GM12878 (cell line): Measurements from ENCODE around the gene NCR3LG1. TPM values are rescaled to one million over a fixed set of nuclear protein-coding genes. Genes with fewer than 3 reads are reported as not detected.

Experiments
- ATAC-seq: fragments of 200-7000 bp; cut with Tn5 transposase; 3 replicates; pipeline ENCODE4 v1.9.1; 2020; ENCODE audit warnings: mild to moderate bottlenecking, moderate library complexity
- BruUV-seq: library from RNA; stranded (reverse); fragments of 400-500 nt; replicated peaks from 2 replicates; lab custom pipeline; 2021; lab: Mats Ljungman, UMichigan
- CTCF ChIA-PET: fragments of 300-600 bp; sonication (Branson Sonifier 250); formaldehyde crosslinking; extraction: SDS; loops from one replicate; lab custom pipeline; 2021; ENCODE audit warnings: inconsistent platforms; lab: Yijun Ruan, JAX
- POLR2A ChIA-PET: fragments of 350-600 bp; formaldehyde crosslinking; extraction: SDS; loops from one replicate; lab custom pipeline; 2021; ENCODE audit warnings: inconsistent platforms; lab: Charles Lee
- RAD21 ChIA-PET: fragments of 300-600 bp; sonication (Branson Sonifier 250); formaldehyde crosslinking; loops from one replicate; lab custom pipeline; 2023; ENCODE audit warnings: antibody characterized with exemption; ENCODE audit not compliant: unreplicated experiment; lab: Charles Lee
- SMC1A ChIA-PET: fragments of 300-600 bp; sonication (Branson Sonifier 250); formaldehyde crosslinking; loops from one replicate; lab custom pipeline; 2023; ENCODE audit not compliant: unreplicated experiment, uncharacterized antibody; lab: Charles Lee
- DNase-seq: peaks from one replicate; pipeline ENCODE4 v3.0.0-alpha.2; 2011; ENCODE audit warnings: low read depth, low spot score
- FAIRE-seq: peaks from 3 replicates; lab custom pipeline; 2011; peaks lifted over from hg19 to GRCh38; lab: Jason Lieb, UNC
- H2AFZ ChIP-seq: 2 replicates; pipeline ENCODE4 v1.6.0; 2011; ENCODE audit warnings: low read depth, low read length, control low read depth; ENCODE audit not compliant: control insufficient read depth
- H3K27ac ChIP-seq: 2 replicates; pipeline ENCODE4 v1.5.1; 2011; ENCODE audit warnings: control low read depth; ENCODE audit not compliant: control insufficient read depth, insufficient read depth
- H3K27me3 ChIP-seq, 2 experiments: replicated peaks in 1 of 2; 2 replicates each; pipeline versions ENCODE4 v1.6.0 to v1.6.1; 2011; ENCODE audit warnings: low read length in 1 of 2; ENCODE audit not compliant: control insufficient read depth in 2 of 2, insufficient read depth in 2 of 2
- H3K36me3 ChIP-seq, 2 experiments: 2 replicates each; pipeline ENCODE4 v1.5.1; 2011; ENCODE audit warnings: low read length in 1 of 2; ENCODE audit not compliant: control insufficient read depth in 2 of 2, insufficient read depth in 2 of 2
- H3K4me1 ChIP-seq: 2 replicates; pipeline ENCODE4 v1.6.1; 2011; ENCODE audit warnings: mild to moderate bottlenecking, low read length, moderate library complexity, mixed read lengths; ENCODE audit not compliant: control insufficient read depth, insufficient read depth
- H3K4me2 ChIP-seq: 2 replicates; pipeline ENCODE4 v1.6.0; 2011; ENCODE audit warnings: control low read depth; ENCODE audit not compliant: control insufficient read depth, insufficient read depth
- H3K4me3 ChIP-seq: fragments of 200-600 bp; sonication (generic); 2 replicates; pipeline ENCODE4 v1.5.1; 2016
- H3K79me2 ChIP-seq: 2 replicates; pipeline ENCODE4 v1.6.0; 2011; ENCODE audit warnings: low read length; ENCODE audit not compliant: control insufficient read depth, insufficient read depth
- H3K9ac ChIP-seq: 2 replicates; pipeline ENCODE4 v1.8.0; 2011; ENCODE audit warnings: low read length, control low read depth, mixed read lengths; ENCODE audit not compliant: control insufficient read depth, insufficient read depth
- H3K9me3 ChIP-seq: replicated peaks from 3 replicates; pipeline ENCODE4 v1.5.1; 2011; ENCODE audit warnings: mild to moderate bottlenecking, low read length; ENCODE audit not compliant: control insufficient read depth, insufficient read depth
- H4K20me1 ChIP-seq: 2 replicates; pipeline ENCODE4 v1.6.0; 2011; ENCODE audit not compliant: control insufficient read depth, insufficient read depth
- DPF2 ChIP-seq: fragments of 450-650 bp; IDR thresholded peaks from 2 replicates; pipeline ENCODE4 v1.6.1; 2017; ENCODE audit warnings: mild to moderate bottlenecking
- ETV6 ChIP-seq, 2 experiments: fragments of 450-650 bp in 1 of 2; IDR thresholded peaks in 1 of 2; conservative IDR thresholded peaks in 1 of 2; 2 replicates each; pipeline ENCODE4 v1.6.1; 2014; ENCODE audit warnings: antibody characterized with exemption in 1 of 2, borderline replicate concordance in 1 of 2, low read depth in 1 of 2, mild to moderate bottlenecking in 1 of 2, moderate library complexity in 1 of 2
- NR2C2 ChIP-seq: IDR thresholded peaks from 2 replicates; pipeline ENCODE4 v1.6.1; 2011; ENCODE audit warnings: borderline replicate concordance, low read depth; ENCODE audit not compliant: control insufficient read depth, insufficient read length
- TAF1 ChIP-seq: IDR thresholded peaks from 2 replicates; pipeline ENCODE4 v1.6.1; 2011; ENCODE audit warnings: mild to moderate bottlenecking, low read depth, low read length, borderline replicate concordance
- TARDBP ChIP-seq: IDR thresholded peaks from 2 replicates; pipeline ENCODE4 v1.6.1; 2016; ENCODE audit warnings: borderline replicate concordance
- WGBS: methylation state at CpG from one replicate; pipeline ENCODE4 v1.1.6; 2016; ENCODE audit warnings: low lambda C conversion rate; ENCODE audit not compliant: insufficient replicate concordance, insufficient coverage; ENCODE audit errors: missing lambda C conversion rate; 5-methylcytosine and 5-hydroxymethylcytosine counted together
- in situ Hi-C: fragments of 300-500 bp; cut with MboI; formaldehyde crosslinking; loops from 9 replicates; pipeline ENCODE4 v1.14.3; 2018; ENCODE audit warnings: mixed read lengths
- intact Hi-C: fragments of 100-400 bp; cut with micrococcal nuclease; formaldehyde crosslinking; loops from one replicate; pipeline ENCODE4 v1.14.2; 2022; ENCODE audit not compliant: unreplicated experiment
- polyA plus RNA-seq, 11 experiments: library from polyadenylated mRNA; depleted of rRNA in 4 of 11; unstranded in 6 of 11; stranded (reverse) in 5 of 11; fragments of >200 nt; fragmentation: Nextera tagmentation in 4 of 11; fragmentation: Illumina TruSeq in 1 of 11; extraction: Ambion mirVana in 4 of 11; extraction: Trizol in 1 of 11; gene quantifications; 1 replicate in 1 of 11; 2 replicates in 10 of 11; pipeline versions ENCODE4 v1.2.1 to v1.2.3, GENCODE V29; 2011 to 2016; ENCODE audit warnings: inconsistent platforms in 2 of 11, missing spikeins in 2 of 11, low read depth in 1 of 11
- total RNA-seq, 4 experiments: library from RNA; depleted of rRNA in 3 of 4; stranded (reverse); fragments of >200 nt in 3 of 4; fragmentation: Illumina TruSeq in 1 of 4; extraction: Trizol in 1 of 4; gene quantifications; 2 replicates each; pipeline versions ENCODE4 v1.2.1 to v1.2.3, GENCODE V29; 2013 to 2021
- TF ChIP-seq, protein P1 (sequence below): fragments of 150-350 bp; IDR thresholded peaks from 2 replicates; pipeline ENCODE4 v1.6.1; 2016; ENCODE audit warnings: low read depth, low read length
- TF ChIP-seq, protein P2 (sequence below): fragments of 450-650 bp; IDR thresholded peaks from 2 replicates; pipeline ENCODE4 v1.6.1; 2017; ENCODE audit warnings: low read depth, mild to moderate bottlenecking, moderate library complexity
- TF ChIP-seq, protein P3 (sequence below): fragments of 450-650 bp; IDR thresholded peaks from 2 replicates; pipeline ENCODE4 v1.6.1; 2017; ENCODE audit warnings: mild to moderate bottlenecking, low read depth, inconsistent platforms; ENCODE audit not compliant: poor library complexity, severe bottlenecking
- TF ChIP-seq, protein P4 (sequence below): fragments of 450-650 bp; IDR thresholded peaks from 2 replicates; pipeline ENCODE4 v1.6.1; 2017; ENCODE audit warnings: mild to moderate bottlenecking, moderate library complexity
- TF ChIP-seq, protein P5 (sequence below): IDR thresholded peaks from 2 replicates; pipeline ENCODE4 v1.6.1; 2012; ENCODE audit warnings: low read depth, low read length, improper control_type of control experiment

NCR3LG1 gene
- total and polyA plus RNA-seq, 10 of the 15 experiments (the other 5 are each of a cell fraction or from before 2014, with no cell fraction given): under 0.01 to 0.18 (median 0.11) TPM; not detected in 2

DNA sequence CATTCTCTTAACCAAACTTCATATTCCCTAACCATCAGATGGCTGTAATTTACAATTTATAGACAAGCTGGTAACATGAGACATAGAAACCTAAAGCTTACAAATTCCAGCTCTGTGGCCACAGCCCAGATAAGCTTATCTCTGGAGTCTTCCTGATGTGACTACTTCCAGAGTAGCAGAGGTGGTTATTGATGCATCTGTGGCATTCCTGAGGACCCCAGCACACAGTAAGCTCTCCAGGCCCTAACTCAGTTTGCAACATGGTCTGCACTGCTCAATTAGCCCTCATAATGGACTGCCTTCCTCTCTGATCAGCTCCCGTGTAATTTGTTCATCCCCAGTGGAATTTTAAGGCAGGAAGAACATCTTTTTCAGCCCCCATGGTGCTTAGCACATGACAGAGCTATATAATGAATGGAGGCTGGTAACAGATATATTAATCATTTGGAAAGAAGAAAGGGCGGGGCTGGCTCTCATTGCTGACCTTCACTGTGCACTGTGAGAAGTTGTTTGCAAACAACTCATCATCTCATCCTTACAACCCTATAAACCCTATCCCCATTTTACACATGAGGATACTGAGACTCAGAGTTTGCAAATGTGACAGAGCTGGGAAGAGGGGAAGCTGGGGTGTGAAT, 67.0 kb downstream of the NCR3LG1 start:
- no peak for ATAC-seq
- Histone ChIP-seq H3K9ac (no peak overlapping the region), H3K79me2 (no peaks in the 10 kb centered on the region), H4K20me1 (no peaks in the 10 kb centered on the region; the same call in 1 of the 2 replicates), H3K4me3 (no peak overlapping the region), H2AFZ (no peak overlapping the region), H3K36me3 (no peaks in the 10 kb centered on the region), H3K4me2 (no peak overlapping the region), H3K9me3 (no peaks in the 10 kb centered on the region), H3K27ac (no peak overlapping the region), H3K4me1 (no peaks in the 10 kb centered on the region), H3K27me3 (peaks cover 0 to 9% of the 10 kb centered on the region in 2 experiments; a peak in 3 of 4 replicates)
- WGBS: 27% methylated on average over 2 of the region's 2 CpGs
- FAIRE-seq: no peak
- ChIA-PET RAD21 (interaction anchor here (1.5 kb wide), 1 partner anchor 35 kb away, joined by 4 read pairs; no protein-coding TSS in a partner anchor), CTCF (interaction anchor here (1.0 to 1.8 kb wide), 2 partner anchors 105 to 110 kb away, joined by 3 to 5 read pairs; no protein-coding TSS in a partner anchor), SMC1A (interaction anchor here (1.3 kb wide), 1 partner anchor 10 kb away, joined by 4 read pairs; no protein-coding TSS in a partner anchor), POLR2A (no interaction called here)
- no peak for DNase-seq
- BruUV-seq: no TSS peak
- intact Hi-C loops: no loop called here
- in situ Hi-C loops: no loop called here
- TF ChIP-seq, protein P1, sequence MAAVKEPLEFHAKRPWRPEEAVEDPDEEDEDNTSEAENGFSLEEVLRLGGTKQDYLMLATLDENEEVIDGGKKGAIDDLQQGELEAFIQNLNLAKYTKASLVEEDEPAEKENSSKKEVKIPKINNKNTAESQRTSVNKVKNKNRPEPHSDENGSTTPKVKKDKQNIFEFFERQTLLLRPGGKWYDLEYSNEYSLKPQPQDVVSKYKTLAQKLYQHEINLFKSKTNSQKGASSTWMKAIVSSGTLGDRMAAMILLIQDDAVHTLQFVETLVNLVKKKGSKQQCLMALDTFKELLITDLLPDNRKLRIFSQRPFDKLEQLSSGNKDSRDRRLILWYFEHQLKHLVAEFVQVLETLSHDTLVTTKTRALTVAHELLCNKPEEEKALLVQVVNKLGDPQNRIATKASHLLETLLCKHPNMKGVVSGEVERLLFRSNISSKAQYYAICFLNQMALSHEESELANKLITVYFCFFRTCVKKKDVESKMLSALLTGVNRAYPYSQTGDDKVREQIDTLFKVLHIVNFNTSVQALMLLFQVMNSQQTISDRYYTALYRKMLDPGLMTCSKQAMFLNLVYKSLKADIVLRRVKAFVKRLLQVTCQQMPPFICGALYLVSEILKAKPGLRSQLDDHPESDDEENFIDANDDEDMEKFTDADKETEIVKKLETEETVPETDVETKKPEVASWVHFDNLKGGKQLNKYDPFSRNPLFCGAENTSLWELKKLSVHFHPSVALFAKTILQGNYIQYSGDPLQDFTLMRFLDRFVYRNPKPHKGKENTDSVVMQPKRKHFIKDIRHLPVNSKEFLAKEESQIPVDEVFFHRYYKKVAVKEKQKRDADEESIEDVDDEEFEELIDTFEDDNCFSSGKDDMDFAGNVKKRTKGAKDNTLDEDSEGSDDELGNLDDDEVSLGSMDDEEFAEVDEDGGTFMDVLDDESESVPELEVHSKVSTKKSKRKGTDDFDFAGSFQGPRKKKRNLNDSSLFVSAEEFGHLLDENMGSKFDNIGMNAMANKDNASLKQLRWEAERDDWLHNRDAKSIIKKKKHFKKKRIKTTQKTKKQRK: no peak
- TF ChIP-seq NR2C2 (no peak), ETV6 (conservative IDR thresholded peaks at IDR 0.05 in 1 of 2, IDR thresholded peaks at IDR 0.05 in 1 of 2; ENCODE audit: borderline replicate concordance in 1 of 2, low read depth in 1 of 2) (no peak), TAF1 (no peak), DPF2 (no peak), TARDBP (no peak)
- TF ChIP-seq, protein P2, sequence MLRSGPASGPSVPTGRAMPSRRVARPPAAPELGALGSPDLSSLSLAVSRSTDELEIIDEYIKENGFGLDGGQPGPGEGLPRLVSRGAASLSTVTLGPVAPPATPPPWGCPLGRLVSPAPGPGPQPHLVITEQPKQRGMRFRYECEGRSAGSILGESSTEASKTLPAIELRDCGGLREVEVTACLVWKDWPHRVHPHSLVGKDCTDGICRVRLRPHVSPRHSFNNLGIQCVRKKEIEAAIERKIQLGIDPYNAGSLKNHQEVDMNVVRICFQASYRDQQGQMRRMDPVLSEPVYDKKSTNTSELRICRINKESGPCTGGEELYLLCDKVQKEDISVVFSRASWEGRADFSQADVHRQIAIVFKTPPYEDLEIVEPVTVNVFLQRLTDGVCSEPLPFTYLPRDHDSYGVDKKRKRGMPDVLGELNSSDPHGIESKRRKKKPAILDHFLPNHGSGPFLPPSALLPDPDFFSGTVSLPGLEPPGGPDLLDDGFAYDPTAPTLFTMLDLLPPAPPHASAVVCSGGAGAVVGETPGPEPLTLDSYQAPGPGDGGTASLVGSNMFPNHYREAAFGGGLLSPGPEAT: no peak
- TF ChIP-seq, protein P3, sequence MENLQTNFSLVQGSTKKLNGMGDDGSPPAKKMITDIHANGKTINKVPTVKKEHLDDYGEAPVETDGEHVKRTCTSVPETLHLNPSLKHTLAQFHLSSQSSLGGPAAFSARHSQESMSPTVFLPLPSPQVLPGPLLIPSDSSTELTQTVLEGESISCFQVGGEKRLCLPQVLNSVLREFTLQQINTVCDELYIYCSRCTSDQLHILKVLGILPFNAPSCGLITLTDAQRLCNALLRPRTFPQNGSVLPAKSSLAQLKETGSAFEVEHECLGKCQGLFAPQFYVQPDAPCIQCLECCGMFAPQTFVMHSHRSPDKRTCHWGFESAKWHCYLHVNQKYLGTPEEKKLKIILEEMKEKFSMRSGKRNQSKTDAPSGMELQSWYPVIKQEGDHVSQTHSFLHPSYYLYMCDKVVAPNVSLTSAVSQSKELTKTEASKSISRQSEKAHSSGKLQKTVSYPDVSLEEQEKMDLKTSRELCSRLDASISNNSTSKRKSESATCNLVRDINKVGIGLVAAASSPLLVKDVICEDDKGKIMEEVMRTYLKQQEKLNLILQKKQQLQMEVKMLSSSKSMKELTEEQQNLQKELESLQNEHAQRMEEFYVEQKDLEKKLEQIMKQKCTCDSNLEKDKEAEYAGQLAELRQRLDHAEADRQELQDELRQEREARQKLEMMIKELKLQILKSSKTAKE: no peak
- TF ChIP-seq, protein P4, sequence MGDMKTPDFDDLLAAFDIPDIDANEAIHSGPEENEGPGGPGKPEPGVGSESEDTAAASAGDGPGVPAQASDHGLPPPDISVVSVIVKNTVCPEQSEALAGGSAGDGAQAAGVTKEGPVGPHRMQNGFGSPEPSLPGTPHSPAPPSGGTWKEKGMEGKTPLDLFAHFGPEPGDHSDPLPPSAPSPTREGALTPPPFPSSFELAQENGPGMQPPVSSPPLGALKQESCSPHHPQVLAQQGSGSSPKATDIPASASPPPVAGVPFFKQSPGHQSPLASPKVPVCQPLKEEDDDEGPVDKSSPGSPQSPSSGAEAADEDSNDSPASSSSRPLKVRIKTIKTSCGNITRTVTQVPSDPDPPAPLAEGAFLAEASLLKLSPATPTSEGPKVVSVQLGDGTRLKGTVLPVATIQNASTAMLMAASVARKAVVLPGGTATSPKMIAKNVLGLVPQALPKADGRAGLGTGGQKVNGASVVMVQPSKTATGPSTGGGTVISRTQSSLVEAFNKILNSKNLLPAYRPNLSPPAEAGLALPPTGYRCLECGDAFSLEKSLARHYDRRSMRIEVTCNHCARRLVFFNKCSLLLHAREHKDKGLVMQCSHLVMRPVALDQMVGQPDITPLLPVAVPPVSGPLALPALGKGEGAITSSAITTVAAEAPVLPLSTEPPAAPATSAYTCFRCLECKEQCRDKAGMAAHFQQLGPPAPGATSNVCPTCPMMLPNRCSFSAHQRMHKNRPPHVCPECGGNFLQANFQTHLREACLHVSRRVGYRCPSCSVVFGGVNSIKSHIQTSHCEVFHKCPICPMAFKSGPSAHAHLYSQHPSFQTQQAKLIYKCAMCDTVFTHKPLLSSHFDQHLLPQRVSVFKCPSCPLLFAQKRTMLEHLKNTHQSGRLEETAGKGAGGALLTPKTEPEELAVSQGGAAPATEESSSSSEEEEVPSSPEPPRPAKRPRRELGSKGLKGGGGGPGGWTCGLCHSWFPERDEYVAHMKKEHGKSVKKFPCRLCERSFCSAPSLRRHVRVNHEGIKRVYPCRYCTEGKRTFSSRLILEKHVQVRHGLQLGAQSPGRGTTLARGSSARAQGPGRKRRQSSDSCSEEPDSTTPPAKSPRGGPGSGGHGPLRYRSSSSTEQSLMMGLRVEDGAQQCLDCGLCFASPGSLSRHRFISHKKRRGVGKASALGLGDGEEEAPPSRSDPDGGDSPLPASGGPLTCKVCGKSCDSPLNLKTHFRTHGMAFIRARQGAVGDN: no peak
- TF ChIP-seq, protein P5, sequence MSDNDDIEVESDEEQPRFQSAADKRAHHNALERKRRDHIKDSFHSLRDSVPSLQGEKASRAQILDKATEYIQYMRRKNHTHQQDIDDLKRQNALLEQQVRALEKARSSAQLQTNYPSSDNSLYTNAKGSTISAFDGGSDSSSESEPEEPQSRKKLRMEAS: no peak
